Fibroblast of the conjunctiva (primary cell): ENCODE data around the gene NAV2.

Experiments used
- DNase-seq: peaks from one replicate; pipeline ENCODE4 v3.0.0-alpha.2; 2010; ENCODE audit warnings: low read depth

The NAV2 gene

GRCh38 chr11:19832086-19832750 lies 119.6 kb downstream of the NAV2 start:
- DNase-seq, result no peak

GRCh38 chr11:19832901-19833300 lies 120.3 kb downstream of the NAV2 start:
- no peak for DNase-seq

- no peak for DNase-seq
These were observed 122.1 kb downstream of the NAV2 start for GRCh38 chr11:19834771-19835170.

GRCh38 chr11:19836666-19837065 lies 124.0 kb downstream of the NAV2 start:
- DNase-seq, result no peak

GRCh38 chr11:19838994-19839768 lies 126.5 kb downstream of the NAV2 start:
- no peak for DNase-seq

GRCh38 chr11:19840961-19841360 lies 128.3 kb downstream of the NAV2 start:
- DNase-seq, result no peak

- no peak for DNase-seq
These were observed 129.9 kb downstream of the NAV2 start for GRCh38 chr11:19842505-19842904.

- no peak for DNase-seq
These were observed 130.4 kb downstream of the NAV2 start for GRCh38 chr11:19843079-19843478.

GRCh38 chr11:19844012-19844411 lies 131.4 kb downstream of the NAV2 start:
- no peak for DNase-seq

- no peak for DNase-seq
These were observed 132.2 kb downstream of the NAV2 start for GRCh38 chr11:19844806-19845205.

- no peak for DNase-seq
These were observed 133.0 kb downstream of the NAV2 start for GRCh38 chr11:19845626-19846025.

GRCh38 chr11:19846654-19847305 lies 134.1 kb downstream of the NAV2 start:
- DNase-seq, result peak; percentile 51

- DNase-seq, result no peak
These were observed 135.6 kb downstream of the NAV2 start for GRCh38 chr11:19848219-19848618.

- DNase-seq, result no peak
These were observed 136.6 kb downstream of the NAV2 start for GRCh38 chr11:19849107-19849789.

GRCh38 chr11:19849947-19850593 lies 137.4 kb downstream of the NAV2 start:
- DNase-seq, result no peak

GRCh38 chr11:19852288-19852687 lies 139.7 kb downstream of the NAV2 start:
- no peak for DNase-seq

- DNase-seq, result no peak
These were observed 140.4 kb downstream of the NAV2 start for GRCh38 chr11:19853016-19853415.

- DNase-seq, result no peak
These were observed 141.3 kb downstream of the NAV2 start for GRCh38 chr11:19853920-19854319.

GRCh38 chr11:19861171-19861570 lies 148.5 kb downstream of the NAV2 start:
- no peak for DNase-seq

GRCh38 chr11:19862091-19862490 lies 149.5 kb downstream of the NAV2 start:
- DNase-seq, result no peak

GRCh38 chr11:19864141-19865140 lies 151.8 kb downstream of the NAV2 start:
- no peak for DNase-seq
